Stimulated activated CD4-positive, alpha-beta T cell treated with anti-CD3 and anti-CD28 coated beads, TNF-alpha, amount 100 ng/mL, for 4 hours (primary cell): ENCODE results near the gene LIMD2.

Source experiments
- DNase-seq, 3 experiments: peaks; one replicate each; pipeline ENCODE4 v3.0.0-alpha.2; 2020; ENCODE audit warnings: low read depth in 3 of 3

Gene LIMD2

DNA sequence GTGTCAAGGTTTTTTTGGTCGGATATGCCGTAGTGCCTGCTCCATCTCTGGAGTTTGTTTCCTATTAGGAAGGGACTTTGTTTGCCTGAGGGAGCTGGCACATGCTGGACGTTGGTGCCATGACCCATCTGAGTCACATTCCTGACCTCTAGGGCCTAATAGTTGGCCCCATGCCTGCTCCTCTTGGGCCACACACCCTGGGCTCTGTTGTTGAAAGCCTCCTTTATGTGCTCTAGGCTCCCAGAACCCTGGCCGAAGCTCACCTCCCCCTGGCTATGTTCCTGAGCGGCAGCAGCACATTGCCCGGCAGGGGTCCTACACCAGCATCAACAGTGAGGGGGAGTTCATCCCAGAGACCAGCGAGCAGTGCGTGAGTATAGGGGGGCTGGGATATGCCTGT, 18.4 kb downstream of the LIMD2 start:
- no peak for DNase-seq

DNA sequence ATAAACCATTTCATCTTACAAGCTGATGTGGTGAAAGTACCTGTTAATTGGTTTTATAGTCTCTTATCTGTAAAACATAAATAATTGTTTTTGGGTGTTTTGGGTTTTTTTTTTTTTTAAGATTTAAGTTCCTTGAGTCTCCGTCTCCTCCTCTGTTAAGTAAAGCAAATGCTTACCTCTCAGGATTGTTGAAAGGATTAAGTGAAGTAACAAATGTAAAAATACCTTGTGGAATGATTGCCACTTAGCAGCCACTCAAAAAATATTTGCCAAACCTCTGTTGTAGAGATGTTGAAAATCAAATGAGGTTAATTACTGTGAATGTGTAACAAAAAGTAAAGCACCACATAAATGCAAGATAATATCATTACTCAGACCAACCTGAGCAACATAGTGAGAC, 19.2 kb downstream of the LIMD2 start:
- no peak for DNase-seq

DNA sequence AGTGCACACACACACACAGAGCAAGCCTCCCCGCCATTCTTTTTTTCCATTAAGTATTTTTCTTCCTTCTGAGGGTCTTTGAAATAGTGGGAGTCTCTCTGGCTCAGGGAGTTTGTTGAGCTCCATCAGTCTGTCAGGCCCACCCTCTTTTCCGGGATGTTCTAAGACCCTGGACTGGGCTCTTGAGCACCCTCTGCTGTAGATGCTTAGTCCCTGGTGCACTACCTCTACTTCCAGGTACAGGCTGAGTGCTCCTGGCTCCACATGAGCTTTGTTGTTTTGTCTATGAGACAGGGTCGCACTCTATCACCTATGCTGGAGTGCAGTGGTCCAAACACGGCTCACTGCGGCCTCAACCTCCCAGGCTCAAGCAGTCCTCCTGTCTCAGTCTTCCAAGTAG, 20.7 kb downstream of the LIMD2 start:
- DNase-seq, result no peak

DNA sequence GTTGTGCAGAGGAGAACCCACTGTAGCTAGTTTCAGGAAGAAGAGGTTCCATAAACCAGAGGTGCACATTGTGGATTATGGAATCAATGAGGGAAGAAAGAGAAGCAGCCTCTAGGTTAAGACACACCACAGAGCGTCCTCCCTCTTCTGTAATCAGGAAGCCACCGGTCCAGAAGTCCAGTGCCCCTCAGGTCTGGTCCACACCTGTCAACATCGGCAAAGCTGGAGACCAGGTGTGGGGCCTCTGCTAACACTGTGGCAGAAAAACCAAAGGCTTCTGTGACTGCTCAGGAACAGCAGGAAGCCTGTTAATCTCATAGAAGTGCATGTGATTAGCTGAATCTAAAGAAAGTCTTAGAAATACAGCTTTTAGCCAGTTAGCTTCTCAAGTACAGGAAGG, 23.3 kb downstream of the LIMD2 start:
- no peak for DNase-seq

DNA sequence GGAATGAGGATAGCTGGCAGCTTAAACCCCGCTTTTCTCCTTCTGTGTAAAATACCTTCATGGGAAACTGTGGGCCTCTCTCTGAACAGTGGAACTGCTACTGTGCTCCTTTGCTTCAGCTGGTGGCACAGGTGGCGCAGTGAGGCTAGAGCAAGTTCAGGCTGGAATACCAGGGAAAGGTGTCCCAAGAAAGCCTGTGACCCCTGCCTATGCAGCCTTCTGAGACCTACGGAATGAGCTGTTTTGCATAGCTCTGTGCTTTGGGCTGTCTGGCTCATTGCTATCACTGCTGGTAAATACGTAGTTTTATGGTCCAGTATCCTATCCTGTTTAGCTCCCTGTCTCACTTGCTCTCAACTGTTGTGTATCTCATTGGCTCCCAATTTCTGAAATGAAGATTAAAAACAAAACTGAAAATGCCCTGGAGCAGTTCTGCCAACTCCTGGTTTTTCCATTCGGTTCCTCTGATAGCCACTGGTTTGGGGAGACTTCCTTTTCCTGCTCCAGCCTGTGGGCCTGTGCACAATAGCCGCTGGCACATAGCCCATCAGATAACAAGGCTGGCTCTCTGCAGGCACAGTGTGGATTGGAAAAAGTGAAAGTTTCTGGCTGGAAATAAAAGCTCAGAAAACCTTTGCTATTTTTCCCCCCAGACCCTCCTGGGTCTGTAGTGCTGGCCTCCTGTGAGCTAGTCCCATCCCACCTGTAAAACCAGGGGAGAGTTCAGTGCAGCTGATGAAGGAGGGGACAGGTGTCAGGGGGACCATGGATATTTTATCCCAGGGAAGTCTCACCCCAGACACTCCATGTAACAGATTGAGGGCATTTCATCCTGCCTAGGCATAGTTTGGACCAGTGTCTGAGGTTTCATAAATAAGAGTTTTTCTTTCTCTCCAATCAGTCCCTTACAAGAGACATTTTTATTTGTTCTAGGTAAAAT, 24.0 kb downstream of the LIMD2 start:
- no peak for DNase-seq

DNA sequence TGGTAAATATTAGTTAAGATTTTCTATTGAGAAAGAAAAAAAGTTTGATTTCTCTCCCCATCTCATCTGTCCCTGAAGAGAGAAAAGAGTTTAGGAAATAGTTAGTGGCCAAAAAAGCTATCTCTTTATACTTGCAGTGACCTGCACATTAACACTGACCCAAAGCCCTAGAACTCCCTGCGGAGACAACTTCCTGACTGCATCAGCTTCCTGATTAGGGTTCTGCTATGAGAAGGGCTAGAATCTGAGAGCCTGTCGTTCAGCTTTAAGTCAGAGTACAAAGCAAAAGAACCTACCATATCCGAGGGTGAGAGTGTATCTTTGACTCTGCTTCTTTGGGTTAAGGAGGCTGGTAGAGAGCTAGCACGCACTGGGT, 24.7 kb downstream of the LIMD2 start:
- DNase-seq, result no peak

DNA sequence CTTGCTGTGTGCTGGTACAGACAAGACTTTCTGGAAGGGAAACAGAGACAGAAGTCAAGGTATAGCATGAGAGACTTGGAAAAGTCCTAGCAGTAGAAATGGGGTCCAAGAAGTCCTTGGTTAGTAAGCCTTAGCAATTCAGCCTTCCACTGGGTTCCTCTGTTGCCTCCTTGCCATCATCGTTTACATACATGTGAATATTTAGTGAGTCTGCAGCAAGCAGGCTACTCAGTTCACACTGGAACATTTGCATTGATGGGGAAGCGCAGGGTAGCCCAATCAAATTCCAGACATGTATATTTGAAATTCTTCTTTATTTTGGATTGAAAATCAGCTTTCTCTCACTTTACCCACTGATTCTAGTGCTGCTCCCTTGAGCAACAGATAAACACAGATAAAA, 27.1 kb downstream of the LIMD2 start:
- DNase-seq, result no peak

DNA sequence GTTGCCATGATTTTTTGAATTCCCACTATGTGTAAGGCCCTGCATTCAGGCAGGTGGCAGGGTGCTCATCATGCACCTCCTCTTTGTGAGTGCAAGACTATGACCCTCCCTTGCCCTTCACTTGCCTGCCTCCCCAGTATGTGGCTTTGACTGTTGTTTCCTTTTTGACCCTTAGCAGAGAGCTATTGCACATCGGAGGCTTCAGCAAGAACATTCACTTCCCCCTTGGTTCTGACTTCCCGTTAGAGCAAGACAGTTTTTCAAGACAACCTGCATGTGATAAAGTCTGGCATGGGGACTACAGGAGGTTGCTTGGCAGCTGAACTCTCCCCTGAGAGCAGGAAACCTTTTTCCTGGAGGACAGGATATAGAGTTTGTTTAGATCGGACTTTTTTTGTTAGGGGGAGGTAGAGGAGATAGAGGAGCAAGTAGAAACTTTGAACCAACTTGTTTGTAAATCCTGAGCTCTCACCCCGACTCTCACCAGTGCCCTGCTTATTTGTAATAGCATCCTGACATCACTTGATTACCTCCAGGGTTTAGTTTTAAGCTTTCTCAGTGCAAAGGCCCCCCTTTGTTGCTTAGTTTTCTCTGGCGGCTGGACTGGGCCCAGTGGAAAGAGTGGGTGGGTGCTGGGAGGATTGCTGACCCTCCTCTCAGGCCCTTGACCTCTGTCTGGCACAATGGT, 34.3 kb downstream of the LIMD2 start:
- DNase-seq, result no peak

DNA sequence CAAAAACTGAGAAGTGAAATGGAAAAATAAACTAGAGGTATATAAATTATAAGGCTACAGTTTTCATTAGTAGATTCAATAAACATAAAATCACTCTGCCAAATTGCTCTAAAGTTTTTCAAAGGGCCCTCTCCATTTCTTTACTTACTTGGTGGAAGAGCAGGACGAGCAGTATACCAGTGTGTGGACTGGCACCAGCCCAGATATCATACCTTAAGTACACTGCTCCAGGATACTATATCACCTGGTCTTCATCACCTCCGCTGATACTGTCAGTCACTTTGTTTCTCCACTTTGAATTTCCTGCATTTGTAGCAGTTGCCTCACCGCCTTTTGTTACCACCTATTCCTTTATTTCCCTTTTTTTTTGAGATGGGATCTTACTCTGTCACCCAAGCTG, 40.1 kb downstream of the LIMD2 start:
- DNase-seq, result no peak

DNA sequence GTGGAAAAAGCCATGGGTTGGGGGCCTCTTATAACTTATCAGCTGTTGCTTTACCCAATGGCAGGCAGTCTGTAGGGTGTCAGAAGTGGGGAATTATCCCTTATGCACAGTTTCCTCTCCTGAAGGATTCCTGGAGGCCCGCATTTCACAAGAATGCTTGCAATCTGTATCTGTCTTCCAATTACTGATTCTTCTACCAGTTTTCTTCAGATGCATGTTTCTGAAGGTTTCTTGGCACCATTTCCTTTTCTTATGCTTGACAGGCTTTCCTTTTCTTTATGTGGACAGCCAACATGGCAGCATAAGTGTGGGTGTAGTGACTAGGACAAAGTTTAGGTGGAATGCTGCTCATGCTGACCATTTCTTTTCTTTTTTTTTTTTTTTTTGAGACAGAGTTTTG, 41.6 kb downstream of the LIMD2 start:
- no peak for DNase-seq

DNA sequence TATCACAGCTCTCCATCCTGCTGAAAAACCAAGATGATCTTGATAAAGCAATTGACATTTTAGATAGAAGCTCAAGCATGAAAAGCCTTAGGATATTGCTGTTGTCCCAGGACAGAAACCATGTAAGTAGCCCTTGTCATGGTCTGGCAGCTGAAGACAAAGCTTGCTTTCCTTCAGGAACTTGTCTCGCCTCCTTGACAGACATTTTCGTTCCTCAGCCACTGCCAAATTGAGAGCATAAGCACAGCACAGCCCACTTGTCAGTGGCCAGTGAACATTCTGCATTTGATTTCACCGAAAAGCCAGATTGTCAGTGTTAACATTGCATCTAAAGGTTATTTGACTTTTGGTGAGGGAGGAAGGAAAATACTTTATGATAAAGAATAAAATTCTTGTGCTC, 42.1 kb downstream of the LIMD2 start:
- DNase-seq, result no peak

DNA sequence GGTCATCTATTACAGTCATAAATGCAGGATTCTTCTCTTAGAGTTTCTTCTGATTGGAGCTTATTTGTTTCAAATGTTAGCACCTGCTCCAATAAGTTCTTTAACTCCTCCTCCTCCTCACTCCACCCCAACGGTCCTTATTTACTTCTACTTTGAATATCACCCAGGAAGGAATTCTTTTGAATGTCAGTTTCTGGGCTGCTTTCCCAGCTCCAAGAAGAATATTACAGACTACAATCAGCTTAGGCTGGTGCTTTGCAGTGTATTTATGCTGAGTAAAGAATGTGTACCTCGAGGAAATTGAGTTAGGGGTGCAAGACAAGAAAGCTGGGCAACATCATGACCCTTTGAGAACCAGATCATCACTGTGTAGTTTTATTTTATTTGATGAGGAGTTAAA, 46.9 kb downstream of the LIMD2 start:
- DNase-seq, result no peak

DNA sequence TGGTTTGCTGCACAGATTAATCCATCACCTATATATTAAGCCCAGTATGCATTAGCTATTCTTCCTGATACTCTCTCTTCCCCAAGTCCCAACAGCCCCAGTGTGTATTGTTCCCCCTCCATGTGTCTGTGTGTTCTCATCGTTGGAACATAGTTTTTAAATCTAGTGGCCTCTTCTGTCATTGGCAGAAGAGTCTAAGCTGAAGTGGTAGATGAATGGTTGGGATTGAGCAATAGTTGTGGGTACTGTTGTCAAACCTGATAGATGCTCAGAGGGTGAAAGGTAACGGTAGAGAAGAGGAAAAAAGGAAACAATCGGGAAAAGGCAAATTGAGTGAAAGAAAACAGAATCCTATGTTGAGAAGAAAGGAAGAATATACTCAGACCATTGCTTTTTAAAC, 47.8 kb downstream of the LIMD2 start:
- DNase-seq, result no peak

DNA sequence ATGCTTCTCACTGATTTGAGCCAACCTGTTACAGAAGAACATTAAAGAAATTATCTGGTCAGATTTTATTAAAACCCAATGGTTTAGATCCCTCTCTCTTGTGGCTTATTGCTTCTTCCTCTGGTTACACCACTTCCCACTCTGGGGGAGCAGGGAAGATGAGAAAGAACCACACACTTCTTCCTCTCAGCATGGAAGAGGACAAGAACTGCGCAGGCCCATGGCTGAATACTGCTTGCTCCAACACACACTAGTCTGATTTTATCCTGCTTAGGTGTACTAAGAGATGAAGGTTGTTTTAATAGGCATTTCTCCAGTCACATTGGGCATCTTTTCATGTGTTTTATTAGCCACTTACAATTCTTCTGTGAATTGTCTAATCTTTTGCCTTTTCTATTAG, 50.1 kb downstream of the LIMD2 start:
- no peak for DNase-seq

DNA sequence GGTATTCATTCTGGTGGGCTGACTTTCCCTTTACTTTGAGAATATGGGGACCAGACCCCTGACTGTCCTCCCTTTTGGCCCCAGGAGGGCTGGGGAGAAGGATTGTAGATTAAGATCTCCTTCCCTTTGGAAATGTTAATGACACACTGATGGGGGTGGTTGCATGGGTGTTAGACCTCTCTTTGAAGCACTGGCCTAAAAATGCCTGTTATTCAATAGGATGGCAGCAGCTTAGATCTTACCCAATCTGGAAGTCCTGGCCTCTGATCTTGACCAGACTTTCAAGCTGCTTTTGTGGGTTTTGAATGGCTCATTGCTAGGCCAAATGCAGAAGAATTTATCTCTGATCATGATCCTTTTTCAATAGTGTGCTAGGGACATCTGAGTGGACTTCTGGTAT, 52.0 kb downstream of the LIMD2 start:
- DNase-seq, result no peak

DNA sequence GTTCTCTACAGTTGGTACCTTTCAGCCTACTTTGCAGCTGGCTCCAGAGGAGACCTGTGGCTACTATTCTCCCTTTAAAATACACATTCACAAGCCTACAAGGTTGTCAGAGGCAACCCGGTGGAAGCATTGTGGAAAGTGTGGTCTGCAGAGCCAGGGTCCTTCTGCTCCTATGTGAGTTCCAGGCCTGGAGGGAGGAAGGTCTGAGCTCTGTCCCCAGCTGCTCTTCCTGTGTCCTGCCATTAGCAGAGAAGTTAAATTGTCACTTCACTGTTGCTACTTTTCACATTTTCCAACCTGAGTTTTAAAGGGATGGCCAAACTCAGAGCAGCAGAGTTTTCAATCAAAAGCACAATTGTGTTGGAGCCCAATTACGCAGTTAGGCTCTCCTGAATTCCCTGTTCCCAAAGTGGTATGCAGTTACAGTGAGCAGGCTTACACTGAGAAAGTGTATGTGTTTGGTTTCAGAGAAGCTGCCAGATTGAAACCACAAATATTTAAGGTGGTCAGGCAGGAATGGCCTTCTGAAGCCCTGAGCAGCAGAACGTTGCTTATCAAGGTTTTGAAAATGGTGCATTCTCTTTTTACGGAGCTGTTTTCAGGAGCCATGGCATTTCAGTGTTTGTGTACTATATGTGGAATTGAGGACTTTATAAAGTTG, 52.7 kb downstream of the LIMD2 start:
- no peak for DNase-seq

DNA sequence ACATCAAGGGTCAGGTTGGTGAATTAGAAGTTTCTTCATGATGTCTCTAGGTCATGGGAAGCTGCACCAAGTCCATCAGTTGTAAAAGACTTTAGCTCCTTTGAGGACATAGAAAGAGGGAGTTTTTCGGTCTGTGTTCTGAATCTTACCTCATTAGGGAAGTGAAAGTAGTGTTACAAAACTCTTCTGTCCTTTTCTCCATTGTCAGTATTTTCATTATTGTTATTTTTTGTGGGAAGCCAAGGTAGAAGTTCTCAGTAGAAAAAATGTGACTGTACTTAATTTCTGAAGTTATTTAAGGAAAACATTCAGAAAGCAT, 53.5 kb downstream of the LIMD2 start:
- no peak for DNase-seq
